ENCODE measurements around the gene TAF1D. TPM values are rescaled to one million over a fixed set of nuclear protein-coding genes. Genes with fewer than 3 reads are reported as not detected.

The TAF1D gene
- total RNA-seq, 1 donor from 2014 or later = 316 TPM

DNA sequence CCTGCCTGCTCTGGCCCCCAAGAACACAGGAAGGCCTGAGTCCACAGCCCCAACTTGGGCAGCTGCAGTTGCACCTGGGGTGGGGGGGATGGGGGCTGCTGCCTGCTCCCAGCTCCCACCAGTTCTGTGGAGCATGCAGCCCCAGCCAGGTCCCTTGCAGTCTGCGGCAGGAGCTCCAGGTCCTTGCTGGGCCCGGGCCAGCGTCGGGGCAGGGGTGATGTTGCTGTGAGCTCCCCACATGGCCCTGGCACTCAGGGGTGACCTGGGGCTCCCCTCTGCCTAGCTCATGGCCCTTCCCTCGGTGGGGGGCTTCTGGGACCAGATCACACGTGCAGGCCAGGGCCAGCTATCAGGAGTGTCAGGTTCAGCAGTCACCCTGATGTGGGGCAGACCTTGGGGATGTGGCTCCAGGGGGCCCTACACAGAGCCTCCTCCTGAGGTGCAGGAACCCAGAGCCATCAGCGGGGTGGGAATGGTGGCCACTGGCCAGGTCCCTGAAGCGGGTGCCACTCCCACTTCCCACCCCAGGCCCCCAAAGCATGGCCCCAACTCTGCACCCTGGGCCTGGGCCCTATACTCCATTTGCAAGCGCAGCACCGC, 32.4 kb upstream of the TAF1D start:
- Histone ChIP-seq H2AFZ (replicated peaks) (no peak overlapping the region), H3K9ac (no peak overlapping the region), H3K36me3 (no peaks in the 10 kb centered on the region), H3K4me2 (no peak overlapping the region), H4K20me1 (ENCODE audit: low read depth) (no peaks in the 10 kb centered on the region), H3K4me1 (no peaks in the 10 kb centered on the region), H3K79me2 (ENCODE audit: low read depth) (no peaks in the 10 kb centered on the region), H3K27ac (no peak overlapping the region), H3F3A (ENCODE audit: low read depth) (no peaks in the 10 kb centered on the region), H3K4me3 (no peak overlapping the region), H3K27me3 (no peaks in the 10 kb centered on the region), H3K9me3 (ENCODE audit: low read depth) (no peaks in the 10 kb centered on the region)
- Mint-ChIP-seq H3K4me1 (no peaks in the 10 kb centered on the region), H3K36me3 (peaks cover 7% of the 10 kb centered on the region), H3K9me3 (peaks cover 2% of the 10 kb centered on the region), H3K27ac (no peak overlapping the region), H3K27me3 (ENCODE audit: insufficient read depth, low read depth) (peaks cover 2% of the 10 kb centered on the region), H3K4me3 (no peak overlapping the region)
- TF ChIP-seq EZH2 (IDR thresholded peaks at IDR 0.05) (no peak), EZH2phosphoT487 (IDR thresholded peaks at IDR 0.05) (no peak)
- TF ChIP-seq, protein P1, sequence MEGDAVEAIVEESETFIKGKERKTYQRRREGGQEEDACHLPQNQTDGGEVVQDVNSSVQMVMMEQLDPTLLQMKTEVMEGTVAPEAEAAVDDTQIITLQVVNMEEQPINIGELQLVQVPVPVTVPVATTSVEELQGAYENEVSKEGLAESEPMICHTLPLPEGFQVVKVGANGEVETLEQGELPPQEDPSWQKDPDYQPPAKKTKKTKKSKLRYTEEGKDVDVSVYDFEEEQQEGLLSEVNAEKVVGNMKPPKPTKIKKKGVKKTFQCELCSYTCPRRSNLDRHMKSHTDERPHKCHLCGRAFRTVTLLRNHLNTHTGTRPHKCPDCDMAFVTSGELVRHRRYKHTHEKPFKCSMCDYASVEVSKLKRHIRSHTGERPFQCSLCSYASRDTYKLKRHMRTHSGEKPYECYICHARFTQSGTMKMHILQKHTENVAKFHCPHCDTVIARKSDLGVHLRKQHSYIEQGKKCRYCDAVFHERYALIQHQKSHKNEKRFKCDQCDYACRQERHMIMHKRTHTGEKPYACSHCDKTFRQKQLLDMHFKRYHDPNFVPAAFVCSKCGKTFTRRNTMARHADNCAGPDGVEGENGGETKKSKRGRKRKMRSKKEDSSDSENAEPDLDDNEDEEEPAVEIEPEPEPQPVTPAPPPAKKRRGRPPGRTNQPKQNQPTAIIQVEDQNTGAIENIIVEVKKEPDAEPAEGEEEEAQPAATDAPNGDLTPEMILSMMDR (IDR thresholded peaks at IDR 0.05) = no peak
- DNase-seq (ENCODE audit: low spot score) = no peak

DNA sequence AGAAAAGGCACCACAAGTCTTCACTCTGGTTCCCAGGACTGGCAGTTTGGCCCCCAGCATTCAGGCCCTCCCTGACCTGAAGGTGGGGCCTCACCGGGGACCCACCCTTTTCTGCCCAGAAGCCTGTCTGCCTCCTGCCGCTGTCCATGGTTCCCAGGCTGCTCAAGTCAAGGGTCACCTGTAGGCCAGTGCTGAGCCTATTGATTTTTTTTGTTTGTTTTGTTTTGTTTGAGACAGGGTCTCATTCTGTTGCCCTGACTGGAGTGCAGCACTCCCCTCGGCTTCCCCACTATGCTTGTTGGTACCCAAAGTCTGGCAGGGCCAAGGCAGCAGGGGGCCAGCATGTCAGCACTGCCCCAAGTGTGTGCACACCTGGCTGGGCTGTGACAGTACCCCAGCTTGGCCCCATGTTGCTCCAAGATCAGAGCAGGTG, 31.8 kb upstream of the TAF1D start:
- Histone ChIP-seq H3K4me1 (no peaks in the 10 kb centered on the region), H3K36me3 (no peaks in the 10 kb centered on the region), H3K79me2 (ENCODE audit: low read depth) (no peaks in the 10 kb centered on the region), H3K27ac (no peak overlapping the region), H3K4me3 (no peak overlapping the region), H3K9me3 (ENCODE audit: low read depth) (no peaks in the 10 kb centered on the region), H3K4me2 (no peak overlapping the region), H3K27me3 (no peaks in the 10 kb centered on the region), H4K20me1 (ENCODE audit: low read depth) (no peaks in the 10 kb centered on the region), H3K9ac (no peak overlapping the region), H2AFZ (replicated peaks) (no peak overlapping the region), H3F3A (ENCODE audit: low read depth) (no peaks in the 10 kb centered on the region)
- Mint-ChIP-seq H3K4me1 (no peaks in the 10 kb centered on the region), H3K27ac (no peak overlapping the region), H3K9me3 (peaks cover 2% of the 10 kb centered on the region), H3K4me3 (no peak overlapping the region), H3K36me3 (peaks cover 8% of the 10 kb centered on the region), H3K27me3 (ENCODE audit: insufficient read depth, low read depth) (peaks cover 4% of the 10 kb centered on the region)
- DNase-seq (ENCODE audit: low spot score) = peak; percentile 51
- no peak for TF ChIP-seq EZH2phosphoT487 (IDR thresholded peaks at IDR 0.05)
- TF ChIP-seq EZH2 (IDR thresholded peaks at IDR 0.05) = no peak
- TF ChIP-seq, protein P1 (IDR thresholded peaks at IDR 0.05) = no peak

DNA sequence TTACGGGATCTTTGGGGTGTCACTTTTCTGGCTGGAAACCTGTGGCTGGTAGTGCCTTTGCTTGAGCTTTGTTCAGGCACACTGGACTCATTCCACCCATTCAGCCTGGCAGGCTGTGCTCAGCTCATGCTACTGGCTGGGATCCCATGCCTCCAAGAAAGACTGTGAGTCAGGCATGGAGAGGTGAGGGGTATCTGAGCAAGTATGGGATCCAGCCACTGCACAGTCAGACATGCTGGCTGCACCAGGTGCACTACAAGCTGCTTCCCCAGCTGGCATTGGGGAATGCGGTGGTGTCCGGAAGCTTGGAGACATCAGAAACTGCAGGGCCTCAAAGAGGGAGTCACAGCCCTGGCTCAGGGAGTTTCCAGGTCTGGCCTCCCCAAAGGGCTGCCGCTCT, 30.8 kb upstream of the TAF1D start:
- no peaks in the 10 kb centered on the region for H3K27me3 ChIP-seq
- H3K9ac ChIP-seq = no peak overlapping the region
- peaks cover 3% of the 10 kb centered on the region for H3K27me3 Mint-ChIP-seq (ENCODE audit: insufficient read depth, low read depth)
- H3K4me1 ChIP-seq = no peaks in the 10 kb centered on the region
- H3K4me3 ChIP-seq = no peak overlapping the region
- no peak overlapping the region for H3K27ac Mint-ChIP-seq
- no peak overlapping the region for H3K27ac ChIP-seq
- no peaks in the 10 kb centered on the region for H3K9me3 ChIP-seq (ENCODE audit: low read depth)
- H2AFZ ChIP-seq (replicated peaks) = no peak overlapping the region
- no peak overlapping the region for H3K4me2 ChIP-seq
- DNase-seq (ENCODE audit: low spot score) = no peak
- H3K79me2 ChIP-seq (ENCODE audit: low read depth) = no peaks in the 10 kb centered on the region
- H3K36me3 ChIP-seq = no peaks in the 10 kb centered on the region
- no peaks in the 10 kb centered on the region for H3F3A ChIP-seq (ENCODE audit: low read depth)
- no peak overlapping the region for H3K4me3 Mint-ChIP-seq
- no peaks in the 10 kb centered on the region for H4K20me1 ChIP-seq (ENCODE audit: low read depth)
- H3K9me3 Mint-ChIP-seq = peaks cover 2% of the 10 kb centered on the region
- peaks cover 7% of the 10 kb centered on the region for H3K36me3 Mint-ChIP-seq
- no peaks in the 10 kb centered on the region for H3K4me1 Mint-ChIP-seq
- TF ChIP-seq, protein P1 (IDR thresholded peaks at IDR 0.05) = no peak
- no peak for TF ChIP-seq EZH2 (IDR thresholded peaks at IDR 0.05)
- TF ChIP-seq EZH2phosphoT487 (IDR thresholded peaks at IDR 0.05) = no peak
